ENCODE measurements around the gene MCM5.
"Not testable (repeated sequence)": the region's sequence is repeated elsewhere in the genome, so short reads cannot be mapped to it uniquely, and the experiment has no call there.

MCM5 gene

GRCh38 chr22:35424761-35425160 is 24.8 kb downstream of the MCM5 start:
- Histone ChIP-seq H3K27ac (no peak overlapping the region), H3K4me3 (no peak overlapping the region)

GRCh38 chr22:35425546-35425945 is 25.6 kb downstream of the MCM5 start:
- no peak overlapping the region for H3K27ac ChIP-seq

GRCh38 chr22:35425971-35426800 is 26.2 kb downstream of the MCM5 start:
- Histone ChIP-seq H3K27ac (no peak overlapping the region), H3K4me3 (no peak overlapping the region)

More at GRCh38 chr22:35425546-35425945, 25.6 kb downstream of the MCM5 start:
- no peak overlapping the region for H3K4me3 ChIP-seq

- no peak overlapping the region for H3K4me3 ChIP-seq
- no peak overlapping the region for H3K27ac ChIP-seq
These were observed 26.8 kb downstream of the MCM5 start for GRCh38 chr22:35426801-35427140.

- peak overlapping the region in 12 of 21 experiments; percentile 13 to 72 (median 44) for H3K27ac ChIP-seq
- H3K4me3 ChIP-seq: no peak overlapping the region
These were observed 31.0 kb downstream of the MCM5 start for GRCh38 chr22:35430897-35431322.

- H3K27ac ChIP-seq: peak overlapping the region in 12 of 21 experiments; percentile 13 to 72 (median 44)
- no peak overlapping the region for H3K4me3 ChIP-seq
These were observed 31.7 kb downstream of the MCM5 start for GRCh38 chr22:35431483-35432227.

GRCh38 chr22:35432228-35432905 is 32.4 kb downstream of the MCM5 start:
- Histone ChIP-seq H3K27ac (peak overlapping the region in 1 of 21 experiments; percentile 13), H3K4me3 (no peak overlapping the region)

- Histone ChIP-seq H3K4me3 (no peak overlapping the region), H3K27ac (no peak overlapping the region)
These were observed 34.2 kb downstream of the MCM5 start for GRCh38 chr22:35434061-35434710.

GRCh38 chr22:35435201-35435740 is 35.3 kb downstream of the MCM5 start:
- H3K4me3 ChIP-seq: no peak overlapping the region
- no peak overlapping the region for H3K27ac ChIP-seq

- H3K4me3 ChIP-seq: no peak overlapping the region
- no peak overlapping the region for H3K27ac ChIP-seq
These were observed 36.5 kb downstream of the MCM5 start for GRCh38 chr22:35436421-35436820.

GRCh38 chr22:35437049-35437448 is 37.1 kb downstream of the MCM5 start:
- Histone ChIP-seq H3K4me3 (no peak overlapping the region), H3K27ac (no peak overlapping the region)

- not testable (repeated sequence) for H3K4me3 ChIP-seq, H3K27ac ChIP-seq
These were observed 38.9 kb downstream of the MCM5 start for GRCh38 chr22:35438673-35439364.

GRCh38 chr22:35439365-35439717 is 39.4 kb downstream of the MCM5 start:
- Histone ChIP-seq H3K27ac (no peak overlapping the region), H3K4me3 (no peak overlapping the region)

- no peak overlapping the region for H3K4me3 ChIP-seq
- no peak overlapping the region for H3K27ac ChIP-seq
These were observed 40.2 kb downstream of the MCM5 start for GRCh38 chr22:35440129-35440528.

- no peak overlapping the region for H3K27ac ChIP-seq
- H3K4me3 ChIP-seq: no peak overlapping the region
These were observed 41.7 kb downstream of the MCM5 start for GRCh38 chr22:35441489-35442100.

GRCh38 chr22:35442471-35442870 is 42.5 kb downstream of the MCM5 start:
- no peak overlapping the region for H3K27ac ChIP-seq
- H3K4me3 ChIP-seq: no peak overlapping the region

- H3K27ac ChIP-seq: no peak overlapping the region
- H3K4me3 ChIP-seq: no peak overlapping the region
These were observed 43.4 kb downstream of the MCM5 start for GRCh38 chr22:35443338-35443737.

- Histone ChIP-seq H3K4me3 (no peak overlapping the region), H3K27ac (no peak overlapping the region)
These were observed 44.1 kb downstream of the MCM5 start for GRCh38 chr22:35443790-35444684.

Measured in skin epidermis (tissue), 12 donors.